GM12864 (cell line): ENCODE data around the gene CREM.
A peak's percentile ranks its signal among the peaks of the same experiment; 100 is the strongest.

Experiments
- DNase-seq: peaks from one replicate; pipeline ENCODE4 v3.0.0-alpha.2; 2011; ENCODE audit warnings: low read depth
- H3K4me3 ChIP-seq: 2 replicates; pipeline ENCODE4 v1.5.1; 2011; ENCODE audit warnings: mild to moderate bottlenecking, low read depth, low read length, control low read depth
- CTCF ChIP-seq: IDR thresholded peaks from 2 replicates; pipeline ENCODE4 v1.5.1; 2011; ENCODE audit warnings: low read depth, mild to moderate bottlenecking, moderate library complexity, low read length, control low read depth, inconsistent platforms; ENCODE audit errors: missing control alignments

CREM gene

GRCh38 chr10:35132727-35133126 is 6.1 kb downstream of the CREM start:
- TF ChIP-seq CTCF: no peak
- H3K4me3 ChIP-seq: peak overlapping the region; percentile 42; the same call in 1 of the 2 replicates
- DNase-seq: no peak

- no peak overlapping the region for H3K4me3 ChIP-seq
- DNase-seq: no peak
- no peak for TF ChIP-seq CTCF
Measured at GRCh38 chr10:35133586-35133985, 6.9 kb downstream of the CREM start.

- no peak for DNase-seq
- peak overlapping the region; percentile 19; the same call in 1 of the 2 replicates for H3K4me3 ChIP-seq
- no peak for TF ChIP-seq CTCF
Measured at GRCh38 chr10:35135861-35136260, 9.2 kb downstream of the CREM start.

- TF ChIP-seq CTCF: no peak
- peak overlapping the region; percentile 19; the same call in 1 of the 2 replicates for H3K4me3 ChIP-seq
- DNase-seq: no peak
Measured at GRCh38 chr10:35136263-35136815, 9.7 kb downstream of the CREM start.

- H3K4me3 ChIP-seq: no peak overlapping the region
- no peak for DNase-seq
- no peak for TF ChIP-seq CTCF
Measured at GRCh38 chr10:35140126-35140525, 13.5 kb downstream of the CREM start.

GRCh38 chr10:35140727-35141126 is 14.1 kb downstream of the CREM start:
- TF ChIP-seq CTCF: no peak
- DNase-seq: no peak
- no peak overlapping the region for H3K4me3 ChIP-seq

GRCh38 chr10:35150308-35150707 is 23.7 kb downstream of the CREM start:
- TF ChIP-seq CTCF: no peak
- no peak for DNase-seq
- H3K4me3 ChIP-seq: peak overlapping the region; percentile 7; the same call in 1 of the 2 replicates
